ENCODE data around the gene PLA2G4B. TPM values are rescaled to one million over a fixed set of nuclear protein-coding genes. Genes with fewer than 3 reads are reported as not detected.

The PLA2G4B gene
- total and polyA plus RNA-seq, 2 of the 8 experiments (the other 6 are each of a cell fraction or from before 2014, with no cell fraction given) = 4.2 to 9.2 TPM

GRCh38 chr15:41820791-41821423 lies 17.7 kb upstream of the PLA2G4B start:
- Histone ChIP-seq H4K91ac (replicated peaks; ENCODE audit: insufficient read length, low read length) (no peak overlapping the region), H3K27ac (ENCODE audit: low read depth, low read length) (no peak overlapping the region), H3K4ac (replicated peaks; ENCODE audit: insufficient read length, low read depth, low read length) (no peak overlapping the region), H2BK15ac (ENCODE audit: low read length) (no peak overlapping the region), H3K23me2 (ENCODE audit: low read depth, low read length) (no peaks in the 10 kb centered on the region), H3K23ac (ENCODE audit: insufficient read length) (no peak overlapping the region), H2BK120ac (replicated peaks; ENCODE audit: low read depth, low read length) (no peak overlapping the region), H2BK12ac (ENCODE audit: low read depth, low read length) (no peak overlapping the region), H2BK20ac (ENCODE audit: low read length) (no peak overlapping the region), H3K14ac (ENCODE audit: insufficient read length) (no peak overlapping the region), H3K9ac (replicated peaks in 1 of 4; ENCODE audit: extremely low read depth in 1 of 4, low read depth in 3 of 4, low read length in 3 of 4) (no peak overlapping the region), H3K4me3 (ENCODE audit: extremely low read depth in 1 of 4, insufficient read depth in 2 of 4, low read depth in 3 of 4, low read length in 4 of 4) (no peak overlapping the region), H4K5ac (ENCODE audit: insufficient read length, low read depth, low read length) (no peak overlapping the region), H3K79me2 (ENCODE audit: control insufficient read depth in 1 of 2, insufficient read depth in 2 of 2, low read length in 2 of 2) (no peaks in the 10 kb centered on the region), H3K79me1 (ENCODE audit: low read depth, low read length) (no peaks in the 10 kb centered on the region), H4K8ac (ENCODE audit: extremely low read depth, insufficient read depth, low read length) (no peak overlapping the region), H3K9me3 (ENCODE audit: insufficient read depth in 2 of 2, low read depth in 1 of 2, low read length in 1 of 2) (no peaks in the 10 kb centered on the region), H4K20me1 (replicated peaks in 1 of 2; ENCODE audit: control insufficient read depth in 1 of 2, insufficient read depth in 2 of 2, low read length in 2 of 2) (peaks cover 0 to 1% of the 10 kb centered on the region in 2 experiments), H3K56ac (replicated peaks; ENCODE audit: insufficient read length, low read depth, low read length) (no peak overlapping the region), H3K36me3 (ENCODE audit: control insufficient read depth in 2 of 4, insufficient read depth in 4 of 4, low read length in 3 of 4) (peaks cover 0 to 3% (median 0%) of the 10 kb centered on the region in 4 experiments; a peak in 4 of 8 replicates), H2AFZ (ENCODE audit: low read length) (no peak overlapping the region), H3K4me2 (ENCODE audit: insufficient read depth in 1 of 2, low read depth in 2 of 2, low read length in 2 of 2) (no peak overlapping the region), H3K27me3 (replicated peaks in 1 of 4; ENCODE audit: control insufficient read depth in 3 of 4, extremely low read depth in 1 of 4, insufficient read depth in 3 of 4, low read length in 3 of 4) (no peaks in the 10 kb centered on the region), H2AK5ac (ENCODE audit: low read depth, low read length) (no peak overlapping the region), H3K4me1 (replicated peaks in 1 of 4; ENCODE audit: control insufficient read depth in 3 of 4, insufficient read depth in 4 of 4, low read length in 3 of 4) (no peaks in the 10 kb centered on the region; a peak in 1 of 7 replicates), H2BK5ac (ENCODE audit: low read depth, low read length) (no peak overlapping the region), H3K18ac (ENCODE audit: extremely low read depth, low read length) (no peak overlapping the region)
- TF ChIP-seq TEAD4 (IDR thresholded peaks at IDR 0.05; ENCODE audit: low read depth, low read length) = no peak
- TF ChIP-seq NRF1 (IDR thresholded peaks at IDR 0.05; ENCODE audit: low read depth, low read length) = no peak
- no peak for TF ChIP-seq TCF12 (IDR thresholded peaks at IDR 0.05; ENCODE audit: low read depth, low read length)
- TF ChIP-seq RFX5 (IDR thresholded peaks at IDR 0.05; ENCODE audit: borderline replicate concordance, low read depth, low read length) = no peak
- no peak for TF ChIP-seq BACH1 (IDR thresholded peaks at IDR 0.05; ENCODE audit: low read length)
- no peak for TF ChIP-seq CHD2 (IDR thresholded peaks at IDR 0.05; ENCODE audit: low read length)
- no peak for TF ChIP-seq CBX5 (IDR thresholded peaks at IDR 0.05; ENCODE audit: low read depth, low read length)
- 92% methylated on average over 6 of the region's 6 CpGs; no CpG with 5 or more reads in 1 of the 2 experiments for WGBS, 2 experiments (ENCODE audit: extremely low coverage in 1 of 2, insufficient coverage in 1 of 2, insufficient read length in 1 of 2, insufficient replicate concordance in 2 of 2, low coverage in 1 of 2, low lambda C conversion rate in 2 of 2, missing lambda C conversion rate in 1 of 2)
- ChIA-PET CTCF (ENCODE audit: partially characterized antibody) (interaction anchor here (1.0 to 3.5 kb wide), 8 partner anchors 9 to 217 kb away, joined by 3 to 32 read pairs (median 4); partner anchors contain the start of gene MAPKBP1), POLR2A (ENCODE audit: partially characterized antibody) (interaction anchor here (0.8 to 1.6 kb wide), 3 partner anchors 29 to 48 kb away, joined by 3 to 5 read pairs (median 3); partner anchors contain the start of gene MAPKBP1)
- DNase-seq (ENCODE audit: low read depth in 1 of 2, low spot score in 2 of 2) (no peak), FAIRE-seq (no peak)
